GM15510 (cell line): ENCODE measurements around the gene MYO15A.

Experiments used
- POLR2A ChIP-seq: IDR thresholded peaks from 3 replicates; pipeline ENCODE4 v1.6.1; 2011; ENCODE audit warnings: borderline replicate concordance; ENCODE audit not compliant: insufficient read length; ENCODE audit errors: extremely low read depth

Gene MYO15A

GRCh38 chr17:18138065-18138749 is 29.7 kb downstream of the MYO15A start:
- TF ChIP-seq POLR2A = no peak

- TF ChIP-seq POLR2A = no peak
Observed at GRCh38 chr17:18139092-18139491, 30.5 kb downstream of the MYO15A start.

- no peak for TF ChIP-seq POLR2A
Observed at GRCh38 chr17:18139498-18139897, 30.9 kb downstream of the MYO15A start.

- no peak for TF ChIP-seq POLR2A
Observed at GRCh38 chr17:18139949-18140348, 31.4 kb downstream of the MYO15A start.

GRCh38 chr17:18140648-18141047 is 32.1 kb downstream of the MYO15A start:
- no peak for TF ChIP-seq POLR2A

GRCh38 chr17:18141210-18141803 is 32.8 kb downstream of the MYO15A start:
- no peak for TF ChIP-seq POLR2A

- no peak for TF ChIP-seq POLR2A
Observed at GRCh38 chr17:18142417-18142816, 33.9 kb downstream of the MYO15A start.

GRCh38 chr17:18143044-18143936 is 34.7 kb downstream of the MYO15A start:
- TF ChIP-seq POLR2A = no peak

- TF ChIP-seq POLR2A = no peak
Observed at GRCh38 chr17:18144261-18144660, 35.7 kb downstream of the MYO15A start.

GRCh38 chr17:18144855-18145254 is 36.3 kb downstream of the MYO15A start:
- no peak for TF ChIP-seq POLR2A

- no peak for TF ChIP-seq POLR2A
Observed at GRCh38 chr17:18145811-18146210, 37.3 kb downstream of the MYO15A start.

GRCh38 chr17:18146259-18146658 is 37.7 kb downstream of the MYO15A start:
- TF ChIP-seq POLR2A = no peak

- no peak for TF ChIP-seq POLR2A
Observed at GRCh38 chr17:18146980-18147379, 38.4 kb downstream of the MYO15A start.

GRCh38 chr17:18148586-18148985 is 40.0 kb downstream of the MYO15A start:
- TF ChIP-seq POLR2A = no peak

- TF ChIP-seq POLR2A = no peak
Observed at GRCh38 chr17:18151290-18151689, 42.7 kb downstream of the MYO15A start.
